ENCODE data around the gene LNPK.

DNA sequence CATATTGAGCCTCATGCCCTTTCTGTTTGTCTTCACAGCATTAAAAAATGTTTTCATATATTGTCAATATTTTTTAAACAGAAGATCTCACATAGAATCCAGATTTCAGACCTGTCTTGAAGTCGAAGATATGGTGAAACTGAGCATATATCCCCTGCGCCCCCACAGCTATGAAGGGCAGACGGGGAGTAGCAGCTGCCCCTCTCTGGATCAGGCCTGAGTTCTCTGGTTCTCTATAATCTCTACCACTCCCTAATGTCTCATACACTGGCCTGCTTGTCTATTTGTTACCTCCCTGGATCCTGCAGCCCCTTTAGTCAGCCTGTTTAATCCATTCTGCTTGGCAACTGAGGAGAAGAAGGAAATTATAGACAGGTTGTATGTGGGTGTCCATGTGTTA lies 122.4 kb downstream of the LNPK start:
- no peak for TF ChIP-seq EZH2 (IDR thresholded peaks at IDR 0.05; ENCODE audit: low read length, missing control alignments)
- TF ChIP-seq, protein P1, sequence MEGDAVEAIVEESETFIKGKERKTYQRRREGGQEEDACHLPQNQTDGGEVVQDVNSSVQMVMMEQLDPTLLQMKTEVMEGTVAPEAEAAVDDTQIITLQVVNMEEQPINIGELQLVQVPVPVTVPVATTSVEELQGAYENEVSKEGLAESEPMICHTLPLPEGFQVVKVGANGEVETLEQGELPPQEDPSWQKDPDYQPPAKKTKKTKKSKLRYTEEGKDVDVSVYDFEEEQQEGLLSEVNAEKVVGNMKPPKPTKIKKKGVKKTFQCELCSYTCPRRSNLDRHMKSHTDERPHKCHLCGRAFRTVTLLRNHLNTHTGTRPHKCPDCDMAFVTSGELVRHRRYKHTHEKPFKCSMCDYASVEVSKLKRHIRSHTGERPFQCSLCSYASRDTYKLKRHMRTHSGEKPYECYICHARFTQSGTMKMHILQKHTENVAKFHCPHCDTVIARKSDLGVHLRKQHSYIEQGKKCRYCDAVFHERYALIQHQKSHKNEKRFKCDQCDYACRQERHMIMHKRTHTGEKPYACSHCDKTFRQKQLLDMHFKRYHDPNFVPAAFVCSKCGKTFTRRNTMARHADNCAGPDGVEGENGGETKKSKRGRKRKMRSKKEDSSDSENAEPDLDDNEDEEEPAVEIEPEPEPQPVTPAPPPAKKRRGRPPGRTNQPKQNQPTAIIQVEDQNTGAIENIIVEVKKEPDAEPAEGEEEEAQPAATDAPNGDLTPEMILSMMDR (conservative IDR thresholded peaks at IDR 0.05 in 1 of 2, IDR thresholded peaks at IDR 0.05 in 1 of 2; ENCODE audit: low read depth in 1 of 2, low read length in 2 of 2) = no peak
